KBM-7 (cell line): Measurements from ENCODE around the gene ZFTA.
A peak's percentile ranks its signal among the peaks of the same experiment; 100 is the strongest.
"Not testable (repeated sequence)": the region's sequence is repeated elsewhere in the genome, so short reads cannot be mapped to it uniquely, and the experiment has no call there.

ENCODE experiments used
- DNase-seq: peaks from one replicate; pipeline ENCODE4 v3.0.0-alpha.2; 2015
- in situ Hi-C: fragments of 300-500 bp; cut with MboI; formaldehyde crosslinking; loops from 2 replicates; pipeline ENCODE4 v1.14.3; 2020; ENCODE audit warnings: low sequenced_read_pairs, low pct_unique_long_range_greater_than_20kb, mixed read lengths

The ZFTA gene

GRCh38 chr11:63783925-63784592, 15.5 kb upstream of the ZFTA start:
- in situ Hi-C loops = no loop called here
- no peak for DNase-seq

GRCh38 chr11:63782749-63783148, 14.2 kb upstream of the ZFTA start:
- in situ Hi-C loops = no loop called here
- no peak for DNase-seq

GRCh38 chr11:63779039-63779438, 10.5 kb upstream of the ZFTA start:
- DNase-seq = no peak
- in situ Hi-C loops = no loop called here

- in situ Hi-C loops = no loop called here
- DNase-seq = no peak
Measured at GRCh38 chr11:63775191-63775590, 6.6 kb upstream of the ZFTA start.

GRCh38 chr11:63771741-63772318, 3.3 kb upstream of the ZFTA start:
- in situ Hi-C loops, DNase-seq: not testable (repeated sequence)

- no peak for DNase-seq
- in situ Hi-C loops = no loop called here
Measured at GRCh38 chr11:63770763-63771162, 2.2 kb upstream of the ZFTA start.

GRCh38 chr11:63769714-63770455, 1.3 kb upstream of the ZFTA start:
- no peak for DNase-seq
- in situ Hi-C loops = no loop called here

GRCh38 chr11:63769042-63769713, 603 bp upstream of the ZFTA start:
- no peak for DNase-seq
- in situ Hi-C loops = no loop called here

- peak; percentile 72 for DNase-seq
- in situ Hi-C loops = no loop called here
Measured at GRCh38 chr11:63767565-63768236, 874 bp downstream of the ZFTA start.

GRCh38 chr11:63767267-63767564, 1.4 kb downstream of the ZFTA start:
- DNase-seq = no peak
- in situ Hi-C loops = no loop called here

GRCh38 chr11:63766531-63767235, 1.9 kb downstream of the ZFTA start:
- in situ Hi-C loops = no loop called here
- no peak for DNase-seq

- in situ Hi-C loops = no loop called here
- no peak for DNase-seq
Measured at GRCh38 chr11:63765688-63766241, 2.8 kb downstream of the ZFTA start.

GRCh38 chr11:63764679-63765647, 3.6 kb downstream of the ZFTA start:
- DNase-seq = no peak
- in situ Hi-C loops = no loop called here

- no peak for DNase-seq
- in situ Hi-C loops = no loop called here
Measured at GRCh38 chr11:63764340-63764678, 4.3 kb downstream of the ZFTA start.

GRCh38 chr11:63763496-63764339, 4.9 kb downstream of the ZFTA start:
- no peak for DNase-seq
- in situ Hi-C loops = no loop called here

GRCh38 chr11:63762654-63763495, 5.7 kb downstream of the ZFTA start:
- in situ Hi-C loops = no loop called here
- DNase-seq = no peak
